GM11168 (cell line): ENCODE measurements around the gene TLE1.

Experiments used
- in situ Hi-C: fragments of 300-500 bp; cut with MboI; formaldehyde crosslinking; loops from one replicate; pipeline ENCODE4 v1.12.0; 2022; ENCODE audit warnings: low sequenced_read_pairs; ENCODE audit not compliant: unreplicated experiment

TLE1 gene

GRCh38 chr9:81558091-81558830 is 131.1 kb downstream of the TLE1 start:
- in situ Hi-C loops = no loop called here

- in situ Hi-C loops = no loop called here
These were observed 131.8 kb downstream of the TLE1 start for GRCh38 chr9:81557452-81558090.

GRCh38 chr9:81556923-81557322 is 132.4 kb downstream of the TLE1 start:
- in situ Hi-C loops = no loop called here

- in situ Hi-C loops = no loop called here
These were observed 136.8 kb downstream of the TLE1 start for GRCh38 chr9:81552581-81552991.

- in situ Hi-C loops = no loop called here
These were observed 139.2 kb downstream of the TLE1 start for GRCh38 chr9:81550207-81550583.

- in situ Hi-C loops = no loop called here
These were observed 139.7 kb downstream of the TLE1 start for GRCh38 chr9:81549500-81550206.

- in situ Hi-C loops = no loop called here
These were observed 140.4 kb downstream of the TLE1 start for GRCh38 chr9:81548911-81549310.

- in situ Hi-C loops = no loop called here
These were observed 142.9 kb downstream of the TLE1 start for GRCh38 chr9:81546489-81546888.

GRCh38 chr9:81543695-81544094 is 145.7 kb downstream of the TLE1 start:
- in situ Hi-C loops = no loop called here

- in situ Hi-C loops = no loop called here
These were observed 147.0 kb downstream of the TLE1 start for GRCh38 chr9:81542118-81542889.

- in situ Hi-C loops = no loop called here
These were observed 149.1 kb downstream of the TLE1 start for GRCh38 chr9:81540142-81540710.

GRCh38 chr9:81539317-81539716 is 150.0 kb downstream of the TLE1 start:
- in situ Hi-C loops = no loop called here

- in situ Hi-C loops = no loop called here
These were observed 150.5 kb downstream of the TLE1 start for GRCh38 chr9:81538890-81539289.

- in situ Hi-C loops = no loop called here
These were observed 151.4 kb downstream of the TLE1 start for GRCh38 chr9:81537964-81538363.

- in situ Hi-C loops = no loop called here
These were observed 152.9 kb downstream of the TLE1 start for GRCh38 chr9:81536242-81537025.

GRCh38 chr9:81535542-81536241 is 153.7 kb downstream of the TLE1 start:
- in situ Hi-C loops = no loop called here

GRCh38 chr9:81534138-81534875 is 155.0 kb downstream of the TLE1 start:
- in situ Hi-C loops = no loop called here
